NCI-H2081 treated with DMSO at 0.1 percent for 48 hours (cell line): Measurements from ENCODE around the gene MSMO1.
"Not testable (repeated sequence)": the region's sequence is repeated elsewhere in the genome, so short reads cannot be mapped to it uniquely, and the experiment has no call there.

Experiments used
- DNase-seq: peaks from one replicate; lab custom pipeline; 2025; lab: John Stamatoyannopoulos, UW

The MSMO1 gene

GRCh38 chr4:165324918-165325304, 2.6 kb upstream of the MSMO1 start:
- no peak for DNase-seq

DNA sequence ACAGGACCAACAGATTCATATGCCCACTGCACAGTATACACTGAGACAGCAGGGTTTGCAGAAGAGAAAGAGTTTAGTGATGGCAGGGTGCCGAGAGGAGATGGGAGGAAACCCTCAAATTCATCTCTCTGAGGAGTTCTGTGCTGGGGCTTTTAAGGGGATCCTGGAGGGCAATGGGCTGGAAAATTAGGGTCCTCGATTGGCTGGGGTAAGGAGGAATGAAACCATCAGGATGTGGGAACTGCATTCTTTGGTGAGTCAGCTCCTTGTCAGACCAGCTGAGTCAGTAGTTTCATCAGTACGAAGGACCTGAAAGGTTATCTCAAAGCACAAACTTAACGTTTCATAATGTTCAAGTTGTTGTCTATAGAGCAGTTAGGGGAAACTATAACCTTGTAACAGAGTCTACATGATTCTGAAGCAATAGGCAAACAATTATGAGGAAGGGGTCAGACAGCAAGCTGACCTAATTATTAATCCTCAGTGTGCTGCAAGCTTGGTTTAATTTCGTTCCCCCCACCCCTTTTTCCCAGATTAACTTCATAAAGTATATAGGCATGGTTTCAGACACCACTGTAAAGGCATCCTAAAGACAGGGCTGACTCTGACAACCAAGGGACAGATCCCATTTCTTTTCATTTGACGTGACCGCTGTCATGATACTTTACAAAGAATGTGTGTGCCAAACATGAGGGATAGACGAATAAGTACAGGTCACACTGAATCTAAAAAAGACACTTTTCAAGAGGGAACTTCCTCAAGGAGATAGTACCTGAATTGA, 1.5 kb upstream of the MSMO1 start:
- DNase-seq, result no peak

DNA sequence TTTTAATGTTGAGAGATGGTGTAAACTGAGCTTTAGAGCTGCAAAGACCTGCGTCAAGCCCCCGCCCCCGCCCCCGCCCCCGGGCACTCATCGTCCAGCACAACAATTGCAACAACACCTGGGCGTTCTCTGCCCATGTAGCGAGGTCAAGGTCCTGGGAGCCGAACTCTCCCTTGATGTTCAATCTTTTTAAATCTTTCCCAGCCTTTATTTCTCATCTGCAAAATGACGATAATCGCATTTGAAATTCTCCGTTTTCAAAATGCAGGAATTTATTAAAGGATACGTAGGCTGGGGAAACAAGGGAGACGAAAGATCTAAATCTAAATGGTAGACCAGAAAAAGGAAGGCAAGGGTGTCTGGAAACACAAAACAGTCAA, 648 bp upstream of the MSMO1 start:
- no peak for DNase-seq

- no peak for DNase-seq
These were observed 594 bp downstream of the MSMO1 start for GRCh38 chr4:165328101-165328425.

DNA sequence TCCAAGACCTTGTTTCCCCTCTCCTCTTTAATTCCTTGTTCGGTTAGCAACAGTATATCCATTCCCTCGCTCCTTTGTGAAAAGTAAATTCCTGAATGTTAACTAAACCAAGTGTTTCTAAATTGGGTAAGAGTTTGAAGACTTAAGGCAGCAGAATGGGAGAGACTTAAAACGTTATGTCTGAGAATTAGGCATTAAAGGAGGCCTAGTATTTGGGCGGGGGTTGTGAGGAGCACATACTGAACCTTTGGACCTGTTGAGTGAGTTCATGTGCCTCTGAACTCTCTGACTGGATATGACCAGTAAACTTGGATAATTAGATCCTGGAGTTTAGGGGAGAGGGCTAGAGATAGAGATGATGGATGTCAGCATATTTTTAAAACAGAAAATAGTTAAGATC, 1.2 kb downstream of the MSMO1 start:
- DNase-seq, result no peak

- no peak for DNase-seq
These were observed 2.6 kb downstream of the MSMO1 start for GRCh38 chr4:165330071-165330470.

- no peak for DNase-seq
These were observed 3.2 kb downstream of the MSMO1 start for GRCh38 chr4:165330666-165331065.

- no peak for DNase-seq
These were observed 3.9 kb downstream of the MSMO1 start for GRCh38 chr4:165331359-165331758.

DNA sequence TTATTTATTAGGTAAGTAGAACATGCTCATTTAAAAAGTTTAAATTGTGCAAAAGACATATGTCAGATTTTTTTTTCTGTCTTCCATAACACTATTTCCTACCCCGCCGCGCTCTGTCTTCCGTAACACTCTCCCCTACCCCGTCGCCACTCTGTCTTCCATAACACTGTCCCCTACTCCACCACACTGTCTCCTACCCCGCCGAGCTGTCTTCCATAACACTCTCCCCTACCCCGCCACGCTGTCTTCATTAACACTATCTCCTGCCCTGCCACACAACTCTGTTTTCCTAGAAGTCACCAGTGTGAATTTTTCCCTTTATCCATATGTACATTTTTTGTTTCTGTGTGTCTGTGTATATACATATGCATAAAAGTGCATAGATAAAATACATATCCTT, 4.4 kb downstream of the MSMO1 start:
- no peak for DNase-seq

- DNase-seq, result no peak
These were observed 5.0 kb downstream of the MSMO1 start for GRCh38 chr4:165332502-165332901.

GRCh38 chr4:165335163-165335703, 7.8 kb downstream of the MSMO1 start:
- DNase-seq, result no peak

DNA sequence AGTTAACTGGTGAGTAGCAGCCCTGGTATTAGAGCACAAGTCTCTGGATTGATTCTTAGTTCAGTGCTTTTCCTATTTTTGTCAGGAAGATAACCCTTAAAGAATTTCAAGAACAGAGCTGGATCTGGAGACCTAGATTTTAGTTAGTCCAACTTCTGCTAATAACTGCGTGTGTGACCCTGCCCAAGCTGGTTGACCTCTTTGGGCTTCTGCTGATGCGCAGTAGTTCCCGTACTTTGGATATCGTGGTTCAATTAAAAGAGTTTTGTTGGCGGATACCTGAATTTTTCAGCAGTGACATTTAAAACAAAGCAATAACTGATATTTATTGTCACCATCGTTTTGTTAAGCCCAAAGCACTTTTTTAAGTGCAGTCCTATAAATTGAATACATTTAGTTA, 9.3 kb downstream of the MSMO1 start:
- DNase-seq, result no peak

DNA sequence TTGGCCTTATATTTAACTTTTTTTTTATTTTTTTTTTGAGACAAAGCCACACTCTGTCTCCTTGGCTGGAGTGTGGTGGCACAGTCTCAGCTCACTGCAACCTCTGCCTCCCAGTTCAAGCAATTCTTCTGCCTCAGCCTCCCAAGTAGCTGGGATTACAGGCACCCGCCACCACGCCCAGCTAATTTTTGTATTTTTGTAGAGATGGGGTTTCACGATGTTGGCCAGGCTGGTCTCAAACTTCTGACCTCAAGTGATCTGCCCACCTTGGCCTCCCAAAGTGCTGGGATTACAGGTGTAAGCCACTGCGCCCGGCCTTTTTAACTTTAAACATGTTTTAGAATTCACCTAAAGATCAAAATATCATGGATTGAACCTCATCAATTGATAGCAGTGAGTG, 14.9 kb downstream of the MSMO1 start:
- not testable (repeated sequence) for DNase-seq

- DNase-seq, result no peak
These were observed 16.1 kb downstream of the MSMO1 start for GRCh38 chr4:165343353-165344191.

DNA sequence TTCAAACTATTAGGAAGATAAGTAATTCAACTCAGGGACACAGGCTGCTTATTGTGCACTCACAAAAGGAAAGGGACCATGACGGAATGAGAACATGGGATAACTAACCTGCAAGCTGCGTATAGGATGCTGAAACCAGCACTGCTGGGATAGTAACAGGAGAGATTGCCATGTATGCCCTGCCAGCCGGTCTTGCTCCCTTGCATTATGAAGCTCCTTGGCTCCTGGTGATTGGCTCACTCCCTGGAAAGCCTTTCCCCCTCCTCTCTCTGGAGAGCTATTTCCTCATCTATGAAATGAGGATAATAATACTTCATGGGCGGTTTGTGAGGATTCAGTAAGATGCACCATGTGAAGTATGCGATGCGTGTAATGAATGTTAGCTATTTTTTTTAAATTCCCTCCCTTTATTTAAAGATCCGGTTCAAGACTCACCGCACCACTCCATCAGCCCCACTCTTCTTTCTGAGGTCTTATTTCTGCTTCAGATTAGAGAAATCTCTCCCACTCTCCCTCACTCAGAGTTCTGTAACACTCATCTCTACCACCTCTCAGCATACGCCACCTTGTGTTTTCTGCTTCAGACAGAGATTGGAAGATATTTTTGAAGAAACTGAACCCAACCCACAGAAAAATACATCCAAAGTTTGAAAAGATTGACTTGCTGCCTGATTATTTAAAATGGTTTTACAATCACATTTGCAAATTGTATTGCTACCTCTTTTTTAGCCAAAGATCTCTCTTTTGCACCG, 18.4 kb downstream of the MSMO1 start:
- no peak for DNase-seq

DNA sequence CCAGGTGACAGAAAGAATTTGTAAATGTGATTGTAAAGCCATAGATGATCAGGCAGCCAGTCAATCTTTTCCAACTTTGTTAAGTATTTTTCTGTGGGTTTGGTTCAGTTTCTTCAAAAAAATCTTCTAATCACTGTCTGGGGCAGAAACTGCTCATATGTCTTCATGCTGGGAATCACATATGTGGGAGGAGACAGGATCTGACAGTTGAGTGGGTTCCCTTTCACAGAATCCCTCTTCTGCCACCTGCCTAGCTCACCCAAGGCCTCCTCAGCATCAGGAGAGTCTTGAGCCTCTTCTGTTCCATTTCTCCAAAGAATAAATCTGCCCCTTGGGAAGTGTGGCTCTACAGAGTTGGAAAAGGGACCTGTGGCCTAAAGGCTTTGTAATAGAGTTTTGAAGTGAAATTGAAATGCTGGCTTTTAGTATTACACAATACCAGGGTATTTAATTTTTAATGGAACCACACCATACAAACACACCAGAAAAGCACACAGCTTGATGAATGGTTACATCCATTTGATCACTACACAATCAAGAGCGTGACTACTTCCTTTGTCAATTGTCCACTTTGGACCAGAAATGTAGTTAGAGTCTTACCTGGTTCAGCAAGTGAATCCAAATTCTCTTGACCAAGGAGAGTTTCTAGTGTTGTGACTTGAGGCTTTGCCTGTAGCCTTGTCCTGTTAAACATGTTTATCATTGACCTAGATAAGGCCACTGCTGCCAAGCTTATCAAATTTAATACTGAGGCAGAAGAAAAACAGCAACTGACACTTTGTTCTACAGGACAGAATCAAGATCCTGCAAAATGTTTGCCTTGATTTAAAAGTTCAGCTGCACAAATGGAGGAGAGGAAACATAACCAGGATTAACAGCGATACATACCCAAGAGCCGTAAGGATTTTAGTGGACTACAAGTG, 20.4 kb downstream of the MSMO1 start:
- DNase-seq, result no peak

DNA sequence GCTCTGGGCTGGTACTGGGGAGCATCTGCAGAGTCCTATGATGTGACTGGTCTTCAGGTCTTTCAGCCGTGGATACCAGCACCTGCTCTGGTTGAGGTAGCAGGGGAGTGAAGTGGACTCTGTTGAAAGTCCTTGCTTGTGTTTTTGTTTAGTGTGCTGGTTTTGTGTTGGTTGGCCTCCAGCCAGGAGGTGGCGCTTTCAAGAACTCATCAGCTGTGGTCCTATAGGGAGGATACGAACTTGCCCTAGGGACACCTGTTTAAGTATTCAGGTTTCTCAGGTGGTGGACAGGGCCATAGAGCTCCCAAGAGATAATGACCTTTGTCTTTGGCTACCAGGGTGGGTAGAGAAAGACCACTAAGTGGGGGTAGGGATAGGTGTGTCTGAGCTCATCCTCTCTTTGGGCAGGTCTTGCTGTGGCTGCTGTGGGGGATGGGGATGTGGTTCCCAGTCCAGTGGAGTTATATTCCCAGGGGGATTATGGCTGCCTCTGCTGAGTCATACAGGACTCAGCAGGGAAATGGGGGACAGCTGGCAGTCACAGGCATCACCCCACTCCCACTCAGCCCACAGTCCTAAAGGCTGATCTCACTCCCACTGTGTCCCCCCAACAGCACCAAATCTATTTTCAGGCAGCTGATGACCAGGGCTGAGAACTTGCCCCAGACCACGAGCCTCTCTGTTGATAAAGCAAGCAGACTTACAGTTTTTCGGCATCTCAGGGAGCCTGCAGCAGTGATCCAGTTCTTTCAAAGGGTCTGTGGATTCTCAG, 24.1 kb downstream of the MSMO1 start:
- DNase-seq, result no peak

- no peak for DNase-seq
These were observed 28.4 kb downstream of the MSMO1 start for GRCh38 chr4:165355900-165356300.

DNA sequence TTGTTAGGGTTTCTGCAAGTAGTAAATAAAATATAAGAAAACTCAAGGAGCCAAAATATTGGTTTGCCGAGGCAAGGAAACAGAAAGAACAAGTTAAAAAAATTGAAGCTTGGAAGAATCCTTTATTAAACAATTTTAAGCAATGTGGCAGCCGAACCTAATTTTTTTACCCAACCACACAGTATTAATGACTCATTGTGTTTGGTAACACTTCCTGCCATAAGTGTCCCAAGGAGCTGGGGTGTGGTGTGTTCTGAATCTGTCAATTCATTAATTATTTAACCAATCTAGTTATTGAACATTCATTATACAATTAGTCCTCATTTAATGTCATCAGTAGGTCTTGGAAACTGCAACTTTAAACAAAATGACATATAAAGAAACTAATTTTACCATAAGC, 32.0 kb downstream of the MSMO1 start:
- no peak for DNase-seq

GRCh38 chr4:165360041-165360695, 32.7 kb downstream of the MSMO1 start:
- DNase-seq, result no peak
